Neural cell (in vitro differentiated cells): ENCODE results near the gene AKR7A2. TPM values are rescaled to one million over a fixed set of nuclear protein-coding genes. Genes with fewer than 3 reads are reported as not detected.

Experiments
- H2AFZ ChIP-seq: fragments of 200-600, 300-800 bp; sonication (generic), shearing (Covaris generic); 2 replicates; pipeline ENCODE4 v1.6.0; 2014; ENCODE audit warnings: low read depth, mild to moderate bottlenecking, antibody characterized with exemption, low read length, moderate library complexity
- H3F3A ChIP-seq: fragments of 200-600 bp; shearing (Covaris generic); 2 replicates; pipeline ENCODE4 v1.6.1; 2016; ENCODE audit warnings: mild to moderate bottlenecking, moderate library complexity, mixed read lengths, antibody characterized with exemption, low read length; ENCODE audit not compliant: insufficient read depth, poor library complexity, severe bottlenecking
- H3K27ac ChIP-seq: fragments of 200-600, 300-800 bp; sonication (generic), shearing (Covaris generic); 2 replicates; pipeline ENCODE4 v1.5.1; 2014; ENCODE audit warnings: mild to moderate bottlenecking, low read length, moderate library complexity
- H3K27me3 ChIP-seq: fragments of 300-800, 200-600 bp; sonication (generic), shearing (Covaris generic); 2 replicates; pipeline ENCODE4 v1.6.0; 2014; ENCODE audit warnings: mild to moderate bottlenecking, low read depth, low read length, moderate library complexity; ENCODE audit not compliant: insufficient read depth
- H3K36me3 ChIP-seq: fragments of 300-800, 200-600 bp; sonication (generic), shearing (Covaris generic); 2 replicates; pipeline ENCODE4 v1.5.1; 2014; ENCODE audit warnings: mild to moderate bottlenecking, antibody characterized with exemption, low read length, moderate library complexity; ENCODE audit not compliant: insufficient read depth
- H3K4me2 ChIP-seq: fragments of 300-800, 200-600 bp; sonication (generic), shearing (Covaris generic); 2 replicates; pipeline ENCODE4 v1.6.0; 2014; ENCODE audit warnings: mild to moderate bottlenecking, low read length
- H3K4me3 ChIP-seq: fragments of 300-800, 200-600 bp; sonication (generic), shearing (Covaris generic); 2 replicates; pipeline ENCODE4 v1.5.1; 2014; ENCODE audit warnings: mild to moderate bottlenecking, low read length, moderate library complexity
- H3K79me2 ChIP-seq: fragments of 200-600 bp; shearing (Covaris generic); replicated peaks from 2 replicates; pipeline ENCODE4 v1.6.0; 2014; ENCODE audit warnings: mild to moderate bottlenecking, low read length, moderate library complexity; ENCODE audit not compliant: insufficient read depth
- H3K9ac ChIP-seq: fragments of 300-800, 200-600 bp; sonication (generic), shearing (Covaris generic); 2 replicates; pipeline ENCODE4 v1.6.1; 2016; ENCODE audit warnings: mild to moderate bottlenecking, low read length, mixed read lengths
- H3K9me2 ChIP-seq: fragments of 200-600 bp; shearing (Covaris generic); 2 replicates; pipeline ENCODE4 v1.6.1; 2016; ENCODE audit warnings: mild to moderate bottlenecking, low read length, mixed read lengths; ENCODE audit not compliant: insufficient read depth
- H3K9me3 ChIP-seq: fragments of 200-600, 300-800 bp; sonication (generic), shearing (Covaris generic); 2 replicates; pipeline ENCODE4 v1.6.1; 2016; ENCODE audit warnings: mild to moderate bottlenecking, mixed run types, low read length, moderate library complexity, mixed read lengths
- H4K20me1 ChIP-seq: fragments of 200-600 bp; shearing (Covaris generic); 2 replicates; pipeline ENCODE4 v1.6.1; 2016; ENCODE audit warnings: mild to moderate bottlenecking, mixed run types; ENCODE audit not compliant: insufficient read depth
- EP300 ChIP-seq: fragments of 450-650 bp; conservative IDR thresholded peaks from 2 replicates; pipeline ENCODE4 v1.6.1; 2014; ENCODE audit warnings: antibody characterized with exemption, mild to moderate bottlenecking, moderate library complexity; ENCODE audit not compliant: poor library complexity, severe bottlenecking
- EZH2 ChIP-seq: fragments of 200-600, 300-800 bp; shearing (Covaris generic), sonication (generic); IDR thresholded peaks from 2 replicates; pipeline ENCODE4 v1.6.1; 2014; ENCODE audit warnings: antibody characterized with exemption, low read length, borderline replicate concordance, mild to moderate bottlenecking; ENCODE audit not compliant: insufficient read depth, poor library complexity, severe bottlenecking
- MXI1 ChIP-seq: fragments of 450-650 bp; conservative IDR thresholded peaks from 2 replicates; pipeline ENCODE4 v1.6.1; 2014; ENCODE audit warnings: antibody characterized with exemption, mild to moderate bottlenecking; ENCODE audit not compliant: poor library complexity, severe bottlenecking
- POLR2AphosphoS5 ChIP-seq: IDR thresholded peaks from 2 replicates; pipeline ENCODE4 v1.6.1; 2012
- RAD21 ChIP-seq: fragments of 450-650 bp; conservative IDR thresholded peaks from 2 replicates; pipeline ENCODE4 v1.6.1; 2014; ENCODE audit warnings: antibody characterized with exemption, mild to moderate bottlenecking, moderate library complexity
- SMC3 ChIP-seq: fragments of 450-650 bp; conservative IDR thresholded peaks from 2 replicates; pipeline ENCODE4 v1.6.1; 2014; ENCODE audit warnings: antibody characterized with exemption, mild to moderate bottlenecking, moderate library complexity; ENCODE audit not compliant: poor library complexity
- TAF1 ChIP-seq: IDR thresholded peaks from 2 replicates; pipeline ENCODE4 v1.6.1; 2012; ENCODE audit warnings: low read depth
- polyA plus RNA-seq: library from polyadenylated mRNA; depleted of rRNA; stranded (reverse); fragments of >200 nt; gene quantifications from 2 replicates; pipeline ENCODE4 v1.2.3, GENCODE V29; 2014
- TF ChIP-seq, protein P1 (sequence below): fragments of 450-650 bp; IDR thresholded peaks from 2 replicates; pipeline ENCODE4 v1.5.1; 2014; ENCODE audit warnings: antibody characterized with exemption, mild to moderate bottlenecking, moderate library complexity; ENCODE audit not compliant: poor library complexity, severe bottlenecking
- TF ChIP-seq, protein P2 (sequence below): IDR thresholded peaks from 2 replicates; pipeline ENCODE4 v1.6.1; 2012; ENCODE audit warnings: borderline replicate concordance

The AKR7A2 gene
- polyA plus RNA-seq, 1 donor from 2014 or later = 50.6 TPM

DNA sequence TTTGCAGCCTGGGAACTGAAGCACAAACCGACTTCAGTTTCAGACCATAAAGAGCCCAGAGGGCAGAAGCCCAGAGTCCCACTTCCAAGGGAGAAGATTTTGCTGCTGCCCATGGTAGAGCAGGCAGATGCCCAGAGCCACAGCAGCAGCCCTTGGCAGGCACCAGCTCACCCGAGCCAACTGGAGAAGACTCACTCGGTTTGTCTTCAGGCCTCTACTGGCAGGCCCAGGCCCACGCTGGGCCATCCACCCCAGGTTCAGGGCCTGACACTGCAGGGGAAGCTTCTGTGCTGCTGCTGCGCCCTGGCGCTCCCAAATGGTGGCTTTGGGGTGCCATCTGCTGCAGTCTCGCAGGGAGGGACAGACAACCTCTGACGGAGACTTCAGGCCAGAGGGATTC lies 33.4 kb upstream of the AKR7A2 start:
- Histone ChIP-seq H3K36me3 (no peaks in the 10 kb centered on the region), H3K27me3 (no peaks in the 10 kb centered on the region), H3F3A (no peaks in the 10 kb centered on the region), H3K27ac (no peak overlapping the region), H3K79me2 (no peaks in the 10 kb centered on the region), H3K9me2 (no peaks in the 10 kb centered on the region), H3K9ac (no peak overlapping the region), H3K4me3 (no peak overlapping the region), H4K20me1 (no peaks in the 10 kb centered on the region), H3K4me2 (no peak overlapping the region), H3K9me3 (no peaks in the 10 kb centered on the region), H2AFZ (no peak overlapping the region)
- TF ChIP-seq TAF1 (no peak), EZH2 (no peak), EP300 (no peak), MXI1 (no peak), POLR2AphosphoS5 (no peak), SMC3 (no peak), RAD21 (no peak)
- TF ChIP-seq, protein P1, sequence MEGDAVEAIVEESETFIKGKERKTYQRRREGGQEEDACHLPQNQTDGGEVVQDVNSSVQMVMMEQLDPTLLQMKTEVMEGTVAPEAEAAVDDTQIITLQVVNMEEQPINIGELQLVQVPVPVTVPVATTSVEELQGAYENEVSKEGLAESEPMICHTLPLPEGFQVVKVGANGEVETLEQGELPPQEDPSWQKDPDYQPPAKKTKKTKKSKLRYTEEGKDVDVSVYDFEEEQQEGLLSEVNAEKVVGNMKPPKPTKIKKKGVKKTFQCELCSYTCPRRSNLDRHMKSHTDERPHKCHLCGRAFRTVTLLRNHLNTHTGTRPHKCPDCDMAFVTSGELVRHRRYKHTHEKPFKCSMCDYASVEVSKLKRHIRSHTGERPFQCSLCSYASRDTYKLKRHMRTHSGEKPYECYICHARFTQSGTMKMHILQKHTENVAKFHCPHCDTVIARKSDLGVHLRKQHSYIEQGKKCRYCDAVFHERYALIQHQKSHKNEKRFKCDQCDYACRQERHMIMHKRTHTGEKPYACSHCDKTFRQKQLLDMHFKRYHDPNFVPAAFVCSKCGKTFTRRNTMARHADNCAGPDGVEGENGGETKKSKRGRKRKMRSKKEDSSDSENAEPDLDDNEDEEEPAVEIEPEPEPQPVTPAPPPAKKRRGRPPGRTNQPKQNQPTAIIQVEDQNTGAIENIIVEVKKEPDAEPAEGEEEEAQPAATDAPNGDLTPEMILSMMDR = no peak
- TF ChIP-seq, protein P2, sequence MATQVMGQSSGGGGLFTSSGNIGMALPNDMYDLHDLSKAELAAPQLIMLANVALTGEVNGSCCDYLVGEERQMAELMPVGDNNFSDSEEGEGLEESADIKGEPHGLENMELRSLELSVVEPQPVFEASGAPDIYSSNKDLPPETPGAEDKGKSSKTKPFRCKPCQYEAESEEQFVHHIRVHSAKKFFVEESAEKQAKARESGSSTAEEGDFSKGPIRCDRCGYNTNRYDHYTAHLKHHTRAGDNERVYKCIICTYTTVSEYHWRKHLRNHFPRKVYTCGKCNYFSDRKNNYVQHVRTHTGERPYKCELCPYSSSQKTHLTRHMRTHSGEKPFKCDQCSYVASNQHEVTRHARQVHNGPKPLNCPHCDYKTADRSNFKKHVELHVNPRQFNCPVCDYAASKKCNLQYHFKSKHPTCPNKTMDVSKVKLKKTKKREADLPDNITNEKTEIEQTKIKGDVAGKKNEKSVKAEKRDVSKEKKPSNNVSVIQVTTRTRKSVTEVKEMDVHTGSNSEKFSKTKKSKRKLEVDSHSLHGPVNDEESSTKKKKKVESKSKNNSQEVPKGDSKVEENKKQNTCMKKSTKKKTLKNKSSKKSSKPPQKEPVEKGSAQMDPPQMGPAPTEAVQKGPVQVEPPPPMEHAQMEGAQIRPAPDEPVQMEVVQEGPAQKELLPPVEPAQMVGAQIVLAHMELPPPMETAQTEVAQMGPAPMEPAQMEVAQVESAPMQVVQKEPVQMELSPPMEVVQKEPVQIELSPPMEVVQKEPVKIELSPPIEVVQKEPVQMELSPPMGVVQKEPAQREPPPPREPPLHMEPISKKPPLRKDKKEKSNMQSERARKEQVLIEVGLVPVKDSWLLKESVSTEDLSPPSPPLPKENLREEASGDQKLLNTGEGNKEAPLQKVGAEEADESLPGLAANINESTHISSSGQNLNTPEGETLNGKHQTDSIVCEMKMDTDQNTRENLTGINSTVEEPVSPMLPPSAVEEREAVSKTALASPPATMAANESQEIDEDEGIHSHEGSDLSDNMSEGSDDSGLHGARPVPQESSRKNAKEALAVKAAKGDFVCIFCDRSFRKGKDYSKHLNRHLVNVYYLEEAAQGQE = no peak

DNA sequence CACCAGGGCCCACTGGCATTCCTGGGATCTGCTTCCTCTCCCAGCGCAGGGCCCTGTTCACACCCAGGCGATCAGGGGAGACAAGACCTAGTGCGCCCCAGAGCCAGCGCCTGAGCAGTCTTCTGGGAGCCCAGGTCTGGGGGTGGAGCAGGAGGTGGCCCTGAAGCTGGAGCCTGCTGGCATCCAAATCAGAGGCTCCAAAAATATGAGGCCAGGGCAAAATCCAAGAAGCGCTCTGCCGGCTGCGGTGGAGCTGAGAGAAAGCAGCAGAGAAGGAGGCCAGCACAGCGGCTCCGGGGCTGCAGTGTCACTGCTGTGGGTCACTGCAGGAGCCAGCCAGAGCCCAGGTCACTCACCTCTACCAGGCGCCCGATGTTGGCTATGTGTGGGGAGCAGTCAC lies 32.9 kb upstream of the AKR7A2 start:
- H3K4me2 ChIP-seq = no peak overlapping the region
- no peaks in the 10 kb centered on the region for H3K36me3 ChIP-seq
- H3K9ac ChIP-seq = no peak overlapping the region
- no peaks in the 10 kb centered on the region for H3K79me2 ChIP-seq
- H3K27me3 ChIP-seq = no peaks in the 10 kb centered on the region
- no peak overlapping the region for H3K27ac ChIP-seq
- no peaks in the 10 kb centered on the region for H4K20me1 ChIP-seq
- H3K9me2 ChIP-seq = no peaks in the 10 kb centered on the region
- no peaks in the 10 kb centered on the region for H3K9me3 ChIP-seq
- TF ChIP-seq, protein P2 = no peak
- TF ChIP-seq EZH2 (no peak), SMC3 (no peak)
- TF ChIP-seq, protein P1 = no peak
- no peak overlapping the region for H2AFZ ChIP-seq
- no peaks in the 10 kb centered on the region for H3F3A ChIP-seq
- H3K4me3 ChIP-seq = no peak overlapping the region
